ENCODE data around the gene MTHFR. TPM values are rescaled to one million over a fixed set of nuclear protein-coding genes. Genes with fewer than 3 reads are reported as not detected.

The MTHFR gene
- total RNA-seq, 1 experiment from 2014 or later, result 7.5 TPM

GRCh38 chr1:11782127-11782708 lies 23.5 kb downstream of the MTHFR start:
- no peak for DNase-seq (ENCODE audit: low read depth)

GRCh38 chr1:11781297-11781696 lies 24.5 kb downstream of the MTHFR start:
- peak; percentile 50 for DNase-seq (ENCODE audit: low read depth)

GRCh38 chr1:11780380-11781147 lies 25.2 kb downstream of the MTHFR start:
- no peak for DNase-seq (ENCODE audit: low read depth)

GRCh38 chr1:11779715-11780379 lies 25.9 kb downstream of the MTHFR start:
- no peak for DNase-seq (ENCODE audit: low read depth)

GRCh38 chr1:11778844-11779623 lies 26.7 kb downstream of the MTHFR start:
- DNase-seq (ENCODE audit: low read depth), result no peak

GRCh38 chr1:11778336-11778735 lies 27.4 kb downstream of the MTHFR start:
- no peak for DNase-seq (ENCODE audit: low read depth)

- no peak for DNase-seq (ENCODE audit: low read depth)
These were observed 28.0 kb downstream of the MTHFR start for GRCh38 chr1:11777658-11778322.

GRCh38 chr1:11774753-11775152 lies 31.0 kb downstream of the MTHFR start:
- no peak for DNase-seq (ENCODE audit: low read depth)

GRCh38 chr1:11772458-11772857 lies 33.3 kb downstream of the MTHFR start:
- no peak for DNase-seq (ENCODE audit: low read depth)

GRCh38 chr1:11771481-11772043 lies 34.2 kb downstream of the MTHFR start:
- DNase-seq (ENCODE audit: low read depth), result no peak

GRCh38 chr1:11770011-11770410 lies 35.8 kb downstream of the MTHFR start:
- DNase-seq (ENCODE audit: low read depth), result no peak

- no peak for DNase-seq (ENCODE audit: low read depth)
These were observed 36.5 kb downstream of the MTHFR start for GRCh38 chr1:11769274-11769673.

GRCh38 chr1:11768821-11769220 lies 36.9 kb downstream of the MTHFR start:
- no peak for DNase-seq (ENCODE audit: low read depth)

- DNase-seq (ENCODE audit: low read depth), result no peak
These were observed 37.7 kb downstream of the MTHFR start for GRCh38 chr1:11767922-11768704.

- DNase-seq (ENCODE audit: low read depth), result no peak
These were observed 39.4 kb downstream of the MTHFR start for GRCh38 chr1:11766429-11766776.

- DNase-seq (ENCODE audit: low read depth), result no peak
These were observed 39.9 kb downstream of the MTHFR start for GRCh38 chr1:11765661-11766428.

- DNase-seq (ENCODE audit: low read depth), result no peak
These were observed 41.2 kb downstream of the MTHFR start for GRCh38 chr1:11764519-11764918.

GRCh38 chr1:11764115-11764514 lies 41.6 kb downstream of the MTHFR start:
- no peak for DNase-seq (ENCODE audit: low read depth)

- no peak for DNase-seq (ENCODE audit: low read depth)
These were observed 43.8 kb downstream of the MTHFR start, which contains the start of gene C1orf167 for GRCh38 chr1:11761988-11762406. Gene C1orf167, plus strand, starts transcription at chr1:11762193. Its CDS starts 2,208 bp downstream, at chr1:11764401.

GRCh38 chr1:11761285-11761684 lies 44.5 kb downstream of the MTHFR start:
- DNase-seq (ENCODE audit: low read depth), result no peak

All from M059J (cell line).